Sigmoid colon (tissue), 7 donors: ENCODE measurements around the gene NCKAP5. TPM values are rescaled to one million over a fixed set of nuclear protein-coding genes. Genes with fewer than 3 reads are reported as not detected.

ENCODE experiments used
- DNase-seq: peaks from one replicate; pipeline ENCODE4 v3.0.0-alpha.2; 2019
- H3K27ac ChIP-seq, 4 donors: fragments of 200-600 bp; sonication (generic); one replicate each; pipeline ENCODE4 v1.5.1; 2016 to 2019; ENCODE audit warnings: mild to moderate bottlenecking in 1 of 4
- H3K27me3 ChIP-seq, 3 donors: fragments of 200-600 bp; sonication (generic); one replicate each; pipeline ENCODE4 v1.5.1; 2019; ENCODE audit warnings: mild to moderate bottlenecking in 1 of 3
- H3K36me3 ChIP-seq, 4 donors: fragments of 200-600 bp; sonication (generic); one replicate each; pipeline ENCODE4 v1.5.1; 2016 to 2019
- H3K4me1 ChIP-seq, 4 donors: fragments of 200-600 bp; sonication (generic); one replicate each; pipeline ENCODE4 v1.5.1; 2017 to 2019
- H3K4me3 ChIP-seq, 4 donors: fragments of 200-600 bp; sonication (generic); one replicate each; pipeline ENCODE4 v1.5.1; 2017 to 2019; ENCODE audit warnings: mild to moderate bottlenecking in 2 of 4, moderate library complexity in 1 of 4
- H3K9me3 ChIP-seq, 4 donors: fragments of 200-600 bp in 3 of 4; sonication (generic) in 3 of 4; one replicate each; pipeline versions ENCODE4 v1.5.1 to v1.6.1; 2013 to 2019
- EP300 ChIP-seq, 4 donors: sonication (generic); formaldehyde crosslinking; IDR thresholded peaks; one replicate each; pipeline ENCODE4 v1.6.1; 2017; ENCODE audit warnings: antibody characterized with exemption in 4 of 4
- POLR2A ChIP-seq, 2 donors: fragments of 450-650 bp; IDR thresholded peaks; one replicate each; pipeline ENCODE4 v1.6.1; 2016; ENCODE audit warnings: antibody characterized with exemption in 2 of 2, mild to moderate bottlenecking in 2 of 2, moderate library complexity in 2 of 2
- POLR2AphosphoS5 ChIP-seq, 4 donors: sonication (generic); formaldehyde crosslinking; IDR thresholded peaks; one replicate each; pipeline ENCODE4 v1.6.1; 2017; ENCODE audit warnings: antibody characterized with exemption in 4 of 4
- WGBS, 2 donors: extraction: QIAGEN DNeasy Blood & Tissue Kit; methylation state at CpG; one replicate each; pipeline ENCODE4 v1.1.7; 2013; 5-methylcytosine and 5-hydroxymethylcytosine counted together
- intact Hi-C: fragments of 100-400 bp; cut with DNase I; formaldehyde crosslinking; loops from one replicate; pipeline ENCODE4 v1.15.1; 2023
- polyA plus RNA-seq, 3 donors: library from polyadenylated mRNA; stranded (reverse); fragments of 200-250 nt; gene quantifications; one replicate each; pipeline ENCODE4 v1.2.3, GENCODE V29; 2013
- total RNA-seq, 4 donors: library from RNA; depleted of rRNA; stranded (reverse); fragments of >200 nt; gene quantifications; one replicate each; pipeline ENCODE4 v1.1.0, GENCODE V29; 2016
- TF ChIP-seq, protein P1 (sequence below), 4 experiments: fragments of 450-650 bp in 3 of 4; fragments of 200-600 bp in 1 of 4; IDR thresholded peaks; one replicate each; pipeline ENCODE4 v1.5.1; 2016 to 2019; ENCODE audit warnings: antibody characterized with exemption in 4 of 4, mild to moderate bottlenecking in 3 of 4, moderate library complexity in 2 of 4
- donor health status: healthy with polysubstance abuse.
- donor health status: Bipolar disorder and iron deficiency.
- donor health status: healthy.

NCKAP5 gene
- total and polyA plus RNA-seq, 7 donors: under 0.01 to 3.7 (median 0.60) TPM

DNA sequence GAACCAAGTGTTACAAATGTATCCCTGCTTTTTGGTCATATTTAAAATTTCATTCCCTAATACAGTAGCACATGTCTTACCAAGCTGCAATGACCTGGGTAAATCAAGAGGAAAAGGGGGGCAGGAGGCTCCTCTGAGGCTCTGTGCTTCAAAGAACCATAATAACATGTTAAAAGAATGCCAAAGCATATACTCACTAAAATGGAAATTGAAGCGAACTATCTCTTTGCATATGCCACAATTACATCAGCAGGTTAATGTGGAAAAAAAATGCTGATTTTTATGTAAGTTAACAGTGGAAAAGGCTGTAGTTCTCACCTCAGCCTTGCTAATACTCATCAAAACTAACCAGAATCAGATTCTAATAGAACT is 37.5 kb upstream of the NCKAP5 start:
- H3K27ac ChIP-seq: no peak overlapping the region
- H3K4me1 ChIP-seq: peaks cover 0 to 8% (median 3%) of the 10 kb centered on the region in 4 donors
- intact Hi-C loops: no loop called here
- H3K36me3 ChIP-seq: no peaks in the 10 kb centered on the region
- H3K9me3 ChIP-seq: no peaks in the 10 kb centered on the region
- TF ChIP-seq POLR2AphosphoS5 (IDR thresholded peaks at IDR 0.05): no peak
- TF ChIP-seq POLR2A (IDR thresholded peaks at IDR 0.05): no peak
- TF ChIP-seq, protein P1, sequence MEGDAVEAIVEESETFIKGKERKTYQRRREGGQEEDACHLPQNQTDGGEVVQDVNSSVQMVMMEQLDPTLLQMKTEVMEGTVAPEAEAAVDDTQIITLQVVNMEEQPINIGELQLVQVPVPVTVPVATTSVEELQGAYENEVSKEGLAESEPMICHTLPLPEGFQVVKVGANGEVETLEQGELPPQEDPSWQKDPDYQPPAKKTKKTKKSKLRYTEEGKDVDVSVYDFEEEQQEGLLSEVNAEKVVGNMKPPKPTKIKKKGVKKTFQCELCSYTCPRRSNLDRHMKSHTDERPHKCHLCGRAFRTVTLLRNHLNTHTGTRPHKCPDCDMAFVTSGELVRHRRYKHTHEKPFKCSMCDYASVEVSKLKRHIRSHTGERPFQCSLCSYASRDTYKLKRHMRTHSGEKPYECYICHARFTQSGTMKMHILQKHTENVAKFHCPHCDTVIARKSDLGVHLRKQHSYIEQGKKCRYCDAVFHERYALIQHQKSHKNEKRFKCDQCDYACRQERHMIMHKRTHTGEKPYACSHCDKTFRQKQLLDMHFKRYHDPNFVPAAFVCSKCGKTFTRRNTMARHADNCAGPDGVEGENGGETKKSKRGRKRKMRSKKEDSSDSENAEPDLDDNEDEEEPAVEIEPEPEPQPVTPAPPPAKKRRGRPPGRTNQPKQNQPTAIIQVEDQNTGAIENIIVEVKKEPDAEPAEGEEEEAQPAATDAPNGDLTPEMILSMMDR (IDR thresholded peaks at IDR 0.05): no peak
- TF ChIP-seq EP300 (IDR thresholded peaks at IDR 0.05): no peak
- DNase-seq: no peak
- no peaks in the 10 kb centered on the region for H3K27me3 ChIP-seq
- H3K4me3 ChIP-seq: no peak overlapping the region
- 88 to 89% methylated on average over 1 of the region's 1 CpG for WGBS, 2 donors

DNA sequence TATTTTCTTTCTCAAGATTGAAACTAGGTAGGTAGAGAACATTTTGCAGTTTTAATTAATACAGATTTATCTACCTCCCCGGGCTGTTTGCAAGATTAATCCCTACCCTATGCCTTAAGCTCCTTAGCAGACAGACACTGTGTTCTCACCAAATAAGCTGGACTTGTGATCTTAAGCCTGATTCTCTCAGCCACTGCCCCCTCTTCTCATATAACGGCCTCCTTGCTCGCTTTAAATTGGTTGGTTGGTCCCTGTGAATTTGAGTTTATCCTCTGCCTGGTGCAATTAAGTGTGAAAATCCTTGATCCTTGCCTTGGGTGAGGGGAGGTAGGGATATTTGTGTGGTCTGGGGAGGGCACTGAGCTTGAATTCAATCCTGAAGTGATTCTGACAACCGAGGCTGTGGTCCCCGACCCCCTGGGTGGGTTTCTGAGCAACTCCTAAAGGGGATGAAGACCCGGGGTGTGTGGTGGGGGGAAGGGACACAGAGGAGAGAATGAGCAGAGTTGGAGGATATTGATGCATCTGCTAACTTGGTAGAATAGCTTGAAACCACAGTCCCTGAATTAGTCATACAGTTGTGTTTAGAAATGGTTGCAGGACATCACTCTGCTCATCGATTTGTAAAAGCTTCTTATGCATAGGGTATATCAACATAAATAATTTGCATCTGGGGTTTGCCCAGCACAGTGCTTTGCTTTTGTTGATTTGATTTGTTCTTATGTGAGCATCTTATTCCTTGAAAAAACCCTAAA is 36.9 kb upstream of the NCKAP5 start:
- TF ChIP-seq, protein P1 (IDR thresholded peaks at IDR 0.05): no peak
- TF ChIP-seq POLR2A (IDR thresholded peaks at IDR 0.05) (no peak), POLR2AphosphoS5 (IDR thresholded peaks at IDR 0.05) (no peak), EP300 (IDR thresholded peaks at IDR 0.05) (no peak)
- H3K36me3 ChIP-seq: no peaks in the 10 kb centered on the region
- H3K9me3 ChIP-seq: no peaks in the 10 kb centered on the region
- no peak overlapping the region for H3K4me3 ChIP-seq
- 53 to 60% methylated on average over 7 of the region's 7 CpGs for WGBS, 2 donors
- H3K4me1 ChIP-seq: peaks cover 0 to 8% (median 3%) of the 10 kb centered on the region in 4 donors
- DNase-seq: no peak
- H3K27me3 ChIP-seq: no peaks in the 10 kb centered on the region
- no peak overlapping the region for H3K27ac ChIP-seq
- intact Hi-C loops: no loop called here

GRCh38 chr2:133603109-133603508 is 34.8 kb upstream of the NCKAP5 start:
- Histone ChIP-seq H3K27ac (no peak overlapping the region), H3K36me3 (no peaks in the 10 kb centered on the region), H3K4me3 (no peak overlapping the region), H3K4me1 (peaks cover 0 to 8% (median 3%) of the 10 kb centered on the region in 4 donors), H3K9me3 (no peaks in the 10 kb centered on the region), H3K27me3 (no peaks in the 10 kb centered on the region)
- WGBS, 2 donors: 91 to 92% methylated on average over 10 of the region's 10 CpGs
- TF ChIP-seq POLR2AphosphoS5 (IDR thresholded peaks at IDR 0.05) (no peak), POLR2A (IDR thresholded peaks at IDR 0.05) (no peak), EP300 (IDR thresholded peaks at IDR 0.05) (no peak)
- TF ChIP-seq, protein P1 (IDR thresholded peaks at IDR 0.05): no peak
- DNase-seq: no peak
- intact Hi-C loops: no loop called here

GRCh38 chr2:133602538-133602937 is 34.3 kb upstream of the NCKAP5 start:
- TF ChIP-seq, protein P1 (IDR thresholded peaks at IDR 0.05): no peak
- TF ChIP-seq EP300 (IDR thresholded peaks at IDR 0.05) (no peak), POLR2AphosphoS5 (IDR thresholded peaks at IDR 0.05) (no peak), POLR2A (IDR thresholded peaks at IDR 0.05) (no peak)
- H3K4me1 ChIP-seq: peaks cover 0 to 8% (median 3%) of the 10 kb centered on the region in 4 donors
- H3K27me3 ChIP-seq: no peaks in the 10 kb centered on the region
- no peak overlapping the region for H3K27ac ChIP-seq
- H3K4me3 ChIP-seq: no peak overlapping the region
- intact Hi-C loops: no loop called here
- DNase-seq: no peak
- H3K9me3 ChIP-seq: no peaks in the 10 kb centered on the region
- 47 to 60% methylated on average over 4 of the region's 4 CpGs for WGBS, 2 donors
- H3K36me3 ChIP-seq: no peaks in the 10 kb centered on the region
